Measurements from ENCODE around the gene NFIA.

Gene NFIA

GRCh38 chr1:61419657-61420056 lies 337.3 kb downstream of the NFIA start:
- DNase-seq = no peak

- no peak for DNase-seq
Measured at GRCh38 chr1:61420243-61420642, 337.9 kb downstream of the NFIA start.

- DNase-seq = no peak
Measured at GRCh38 chr1:61420909-61421835, 338.8 kb downstream of the NFIA start.

GRCh38 chr1:61423643-61424042 lies 341.3 kb downstream of the NFIA start:
- DNase-seq = no peak

GRCh38 chr1:61424382-61424781 lies 342.0 kb downstream of the NFIA start:
- peak; percentile 57 for DNase-seq

GRCh38 chr1:61425040-61425439 lies 342.7 kb downstream of the NFIA start:
- DNase-seq = no peak

- DNase-seq = peak; percentile 33
Measured at GRCh38 chr1:61426254-61426653, 343.9 kb downstream of the NFIA start.

GRCh38 chr1:61426885-61427284 lies 344.5 kb downstream of the NFIA start:
- DNase-seq = no peak

- DNase-seq = no peak
Measured at GRCh38 chr1:61427510-61427909, 345.1 kb downstream of the NFIA start.

- DNase-seq = no peak
Measured at GRCh38 chr1:61428146-61428545, 345.8 kb downstream of the NFIA start.

- DNase-seq = no peak
Measured at GRCh38 chr1:61432616-61433388, 350.4 kb downstream of the NFIA start.

- no peak for DNase-seq
Measured at GRCh38 chr1:61433646-61434045, 351.3 kb downstream of the NFIA start.

- no peak for DNase-seq
Measured at GRCh38 chr1:61434276-61434675, 351.9 kb downstream of the NFIA start.

GRCh38 chr1:61435226-61435625 lies 352.9 kb downstream of the NFIA start:
- no peak for DNase-seq

- DNase-seq = no peak
Measured at GRCh38 chr1:61436016-61436415, 353.7 kb downstream of the NFIA start.

GRCh38 chr1:61436491-61437120 lies 354.2 kb downstream of the NFIA start:
- no peak for DNase-seq

GRCh38 chr1:61439234-61439633 lies 356.9 kb downstream of the NFIA start:
- DNase-seq = peak; percentile 79

GRCh38 chr1:61441723-61442262 lies 359.4 kb downstream of the NFIA start:
- DNase-seq = no peak

GRCh38 chr1:61442544-61442943 lies 360.2 kb downstream of the NFIA start:
- DNase-seq = no peak

GRCh38 chr1:61444288-61444687 lies 361.9 kb downstream of the NFIA start:
- no peak for DNase-seq

GRCh38 chr1:61445269-61445825 lies 363.0 kb downstream of the NFIA start:
- no peak for DNase-seq

GRCh38 chr1:61446531-61446991 lies 364.2 kb downstream of the NFIA start:
- no peak for DNase-seq

Measured in NCI-H748 treated with DMSO at 0.1 percent for 48 hours (cell line).